CD4-positive, alpha-beta T cell (primary cell): Measurements from ENCODE around the gene SVIL. TPM values are rescaled to one million over a fixed set of nuclear protein-coding genes. Genes with fewer than 3 reads are reported as not detected.

Source experiments
- ATAC-seq: fragments of 200-7000 bp; cut with Tn5 transposase; one replicate; pipeline ENCODE4 v1.10.0; 2022; ENCODE audit warnings: mild to moderate bottlenecking; ENCODE audit not compliant: poor library complexity
- CTCF ChIA-PET: fragments of 350-600 bp; sonication (Branson Sonifier 250); formaldehyde crosslinking; loops from one replicate; lab custom pipeline; 2021; ENCODE audit warnings: antibody characterized with exemption, inconsistent platforms; lab: Charles Lee
- POLR2A ChIA-PET: fragments of 350-600 bp; sonication (Branson Sonifier 250); formaldehyde crosslinking; loops from one replicate; lab custom pipeline; 2021; ENCODE audit warnings: antibody characterized with exemption, inconsistent platforms; lab: Charles Lee
- DNase-seq, 14 experiments: peaks; one replicate each; pipeline ENCODE4 v3.0.0-alpha.2; 2013 to 2020; ENCODE audit warnings: mixed read lengths in 2 of 14
- H3K27ac ChIP-seq, 2 donors: one replicate each; pipeline versions ENCODE4 v1.5.1 to v1.7.0; 2013; ENCODE audit warnings: low read length in 2 of 2, low read depth in 1 of 2, mild to moderate bottlenecking in 1 of 2
- H3K27me3 ChIP-seq, 2 experiments: 1 replicate in 1 of 2; 2 replicates in 1 of 2; pipeline versions ENCODE4 v1.6.1 to v1.7.0; 2013; ENCODE audit warnings: low read length in 2 of 2, control low read depth in 1 of 2, mild to moderate bottlenecking in 1 of 2, moderate library complexity in 1 of 2; ENCODE audit not compliant: insufficient read depth in 2 of 2, control insufficient read depth in 1 of 2
- H3K36me3 ChIP-seq: one replicate; pipeline ENCODE4 v1.6.1; 2013; ENCODE audit warnings: low read length, control low read depth; ENCODE audit not compliant: insufficient read depth
- H3K4me1 ChIP-seq: one replicate; pipeline ENCODE4 v1.6.1; 2013; ENCODE audit warnings: low read length, control low read depth; ENCODE audit not compliant: insufficient read depth
- H3K4me3 ChIP-seq: one replicate; pipeline ENCODE4 v1.5.1; 2013; ENCODE audit warnings: mild to moderate bottlenecking, low read length, moderate library complexity
- H3K9me3 ChIP-seq, 2 experiments: 1 replicate in 1 of 2; 2 replicates in 1 of 2; pipeline versions ENCODE4 v1.6.1 to v1.7.0; 2013; ENCODE audit warnings: low read length in 2 of 2, mild to moderate bottlenecking in 2 of 2, control low read depth in 1 of 2, moderate library complexity in 1 of 2; ENCODE audit not compliant: control insufficient read depth in 1 of 2, insufficient read depth in 1 of 2
- H3K27ac Mint-ChIP-seq: one replicate; pipeline ENCODE4 v1.8.0; 2020; ENCODE audit warnings: mixed read lengths
- H3K27me3 Mint-ChIP-seq: one replicate; pipeline ENCODE4 v1.8.0; 2021; ENCODE audit warnings: mixed read lengths
- H3K36me3 Mint-ChIP-seq: one replicate; pipeline ENCODE4 v1.8.0; 2021; ENCODE audit warnings: low read depth, mixed read lengths
- H3K4me1 Mint-ChIP-seq: one replicate; pipeline ENCODE4 v1.8.0; 2021; ENCODE audit warnings: low read depth, mixed read lengths
- H3K4me3 Mint-ChIP-seq: one replicate; pipeline ENCODE4 v1.8.0; 2020; ENCODE audit warnings: mild to moderate bottlenecking, mixed read lengths
- H3K9me3 Mint-ChIP-seq: one replicate; pipeline ENCODE4 v1.8.0; 2020; ENCODE audit warnings: mixed read lengths
- intact Hi-C, 2 experiments: fragments of 100-400 bp; cut with DNase I in 1 of 2; cut with micrococcal nuclease in 1 of 2; formaldehyde crosslinking; loops; one replicate each; pipeline versions ENCODE4 v1.15.1 to v1.9.0; 2023 to 2025; cut with DNase I, micrococcal nuclease
- total RNA-seq, 174 experiments: library from RNA in 2 of 174; stranded (reverse) in 2 of 174; gene quantifications; one replicate each; pipeline ENCODE4 v1.2.3 and lab custom pipeline; 2021 to 2026
- TF ChIP-seq, protein P1 (sequence below): fragments of 200-600 bp; IDR thresholded peaks from one replicate; pipeline ENCODE4 v1.8.0; 2022; ENCODE audit warnings: antibody characterized with exemption, mild to moderate bottlenecking

The SVIL gene
- total RNA-seq, 2 experiments from 2014 or later = 38.5 to 40.3 TPM

DNA sequence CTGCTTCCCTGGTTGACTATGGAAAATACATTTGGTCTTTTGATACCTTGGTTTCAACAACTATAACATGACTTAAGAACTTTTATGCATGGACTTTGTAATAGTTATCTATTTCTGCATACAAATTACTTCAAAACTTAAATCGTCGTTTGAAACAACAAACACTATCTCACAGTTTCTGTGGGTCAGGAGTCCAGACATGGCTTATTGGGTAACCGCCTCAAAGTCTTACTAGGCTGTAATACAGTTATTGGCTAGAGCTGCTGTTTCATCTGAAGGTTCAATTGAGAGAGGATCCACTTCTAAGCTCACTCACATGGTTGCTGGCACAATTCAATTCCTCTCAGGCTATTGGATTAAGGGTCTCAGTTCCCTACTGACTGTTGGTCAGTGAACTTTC, 210.8 kb downstream of the SVIL start:
- H3K27me3 ChIP-seq = no peaks in the 10 kb centered on the region
- intact Hi-C loops = no loop called here
- TF ChIP-seq, protein P1, sequence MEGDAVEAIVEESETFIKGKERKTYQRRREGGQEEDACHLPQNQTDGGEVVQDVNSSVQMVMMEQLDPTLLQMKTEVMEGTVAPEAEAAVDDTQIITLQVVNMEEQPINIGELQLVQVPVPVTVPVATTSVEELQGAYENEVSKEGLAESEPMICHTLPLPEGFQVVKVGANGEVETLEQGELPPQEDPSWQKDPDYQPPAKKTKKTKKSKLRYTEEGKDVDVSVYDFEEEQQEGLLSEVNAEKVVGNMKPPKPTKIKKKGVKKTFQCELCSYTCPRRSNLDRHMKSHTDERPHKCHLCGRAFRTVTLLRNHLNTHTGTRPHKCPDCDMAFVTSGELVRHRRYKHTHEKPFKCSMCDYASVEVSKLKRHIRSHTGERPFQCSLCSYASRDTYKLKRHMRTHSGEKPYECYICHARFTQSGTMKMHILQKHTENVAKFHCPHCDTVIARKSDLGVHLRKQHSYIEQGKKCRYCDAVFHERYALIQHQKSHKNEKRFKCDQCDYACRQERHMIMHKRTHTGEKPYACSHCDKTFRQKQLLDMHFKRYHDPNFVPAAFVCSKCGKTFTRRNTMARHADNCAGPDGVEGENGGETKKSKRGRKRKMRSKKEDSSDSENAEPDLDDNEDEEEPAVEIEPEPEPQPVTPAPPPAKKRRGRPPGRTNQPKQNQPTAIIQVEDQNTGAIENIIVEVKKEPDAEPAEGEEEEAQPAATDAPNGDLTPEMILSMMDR = no peak
- no peak overlapping the region for H3K27ac ChIP-seq
- DNase-seq (no peak), ATAC-seq (no peak)
- ChIA-PET CTCF (no interaction called here), POLR2A (no interaction called here)
- Mint-ChIP-seq H3K4me1 (no peaks in the 10 kb centered on the region), H3K27me3 (no peaks in the 10 kb centered on the region), H3K36me3 (peaks cover 61% of the 10 kb centered on the region), H3K27ac (no peak overlapping the region), H3K4me3 (no peak overlapping the region), H3K9me3 (no peaks in the 10 kb centered on the region)
- no peaks in the 10 kb centered on the region for H3K9me3 ChIP-seq
- no peaks in the 10 kb centered on the region for H3K4me1 ChIP-seq
- H3K36me3 ChIP-seq = peaks cover 20% of the 10 kb centered on the region
- H3K4me3 ChIP-seq = no peak overlapping the region

DNA sequence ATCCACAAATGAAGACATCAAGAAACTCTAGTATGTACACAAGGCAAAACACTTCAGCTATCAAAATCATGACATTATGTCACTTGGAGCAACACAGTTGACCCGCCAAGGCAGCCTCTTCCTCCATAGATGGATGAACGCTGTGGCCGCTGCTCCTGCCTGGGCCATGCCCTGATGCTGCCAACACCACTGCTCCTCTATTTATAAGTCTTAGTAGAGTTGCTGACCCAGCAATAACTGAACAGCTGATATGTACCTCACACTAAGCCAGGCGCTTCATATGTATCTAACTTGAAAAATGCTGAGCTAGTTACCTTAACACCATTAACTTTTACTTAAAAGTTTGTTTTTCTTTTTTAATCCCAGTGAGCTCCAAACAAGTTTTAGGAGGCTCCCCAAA, 214.0 kb downstream of the SVIL start:
- Mint-ChIP-seq H3K4me3 (no peak overlapping the region), H3K9me3 (no peaks in the 10 kb centered on the region), H3K27me3 (no peaks in the 10 kb centered on the region), H3K36me3 (peaks cover 73% of the 10 kb centered on the region), H3K4me1 (peaks cover 4% of the 10 kb centered on the region), H3K27ac (no peak overlapping the region)
- CTCF ChIA-PET = no interaction called here
- POLR2A ChIA-PET = no interaction called here
- ATAC-seq = no peak
- Histone ChIP-seq H3K36me3 (peaks cover 22% of the 10 kb centered on the region), H3K4me3 (no peak overlapping the region), H3K4me1 (no peaks in the 10 kb centered on the region), H3K27me3 (no peaks in the 10 kb centered on the region), H3K27ac (no peak overlapping the region), H3K9me3 (no peaks in the 10 kb centered on the region)
- TF ChIP-seq, protein P1 = no peak
- DNase-seq = no peak
- intact Hi-C loops = no loop called here

DNA sequence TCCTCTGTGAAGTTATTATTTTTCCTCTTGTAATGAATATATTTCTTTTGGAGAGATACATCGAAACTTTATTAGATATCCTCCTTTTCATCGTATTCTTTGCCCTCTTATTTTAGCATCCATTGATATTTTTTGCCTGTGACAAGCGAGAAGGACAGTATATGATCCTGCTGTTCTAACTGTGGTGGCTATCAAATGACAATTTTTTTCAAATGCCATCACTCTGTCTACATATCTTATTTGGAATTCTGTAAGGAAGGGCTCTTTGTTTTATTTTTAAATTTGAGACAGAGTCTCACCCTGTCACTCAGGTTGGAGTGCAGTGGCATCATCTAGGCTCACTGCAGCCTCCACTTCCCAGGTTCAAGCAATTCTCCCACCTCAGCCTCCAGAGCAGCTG, 217.4 kb downstream of the SVIL start:
- Mint-ChIP-seq H3K4me1 (peaks cover 22% of the 10 kb centered on the region), H3K9me3 (no peaks in the 10 kb centered on the region), H3K27me3 (no peaks in the 10 kb centered on the region), H3K4me3 (no peak overlapping the region), H3K27ac (no peak overlapping the region), H3K36me3 (peaks cover 45% of the 10 kb centered on the region)
- no peak for ATAC-seq
- Histone ChIP-seq H3K27ac (no peak overlapping the region), H3K4me3 (no peak overlapping the region), H3K27me3 (no peaks in the 10 kb centered on the region), H3K9me3 (no peaks in the 10 kb centered on the region), H3K36me3 (peaks cover 19% of the 10 kb centered on the region), H3K4me1 (no peaks in the 10 kb centered on the region)
- CTCF ChIA-PET = no interaction called here
- intact Hi-C loops = no loop called here
- POLR2A ChIA-PET = no interaction called here
- DNase-seq = no peak
- TF ChIP-seq, protein P1 = no peak
